CD4-positive, alpha-beta T cell treated with Interleukin-15 for 4 hours (primary cell): ENCODE measurements around the gene NTRK1.

Experiments used
- DNase-seq: peaks from one replicate; pipeline ENCODE4 v3.0.0-alpha.2; 2020; ENCODE audit warnings: low spot score

The NTRK1 gene

GRCh38 chr1:156898161-156898566 lies 37.5 kb downstream of the NTRK1 start:
- DNase-seq: no peak

GRCh38 chr1:156898971-156899664 lies 38.5 kb downstream of the NTRK1 start:
- no peak for DNase-seq

GRCh38 chr1:156899956-156900718 lies 39.5 kb downstream of the NTRK1 start:
- no peak for DNase-seq

- DNase-seq: no peak
Observed at GRCh38 chr1:156900896-156901589, 40.4 kb downstream of the NTRK1 start.

GRCh38 chr1:156901590-156901900 lies 40.9 kb downstream of the NTRK1 start:
- DNase-seq: no peak

GRCh38 chr1:156901966-156902915 lies 41.6 kb downstream of the NTRK1 start:
- DNase-seq: no peak

GRCh38 chr1:156903328-156904091 lies 42.8 kb downstream of the NTRK1 start:
- DNase-seq: no peak

- no peak for DNase-seq
Observed at GRCh38 chr1:156904187-156904959, 43.7 kb downstream of the NTRK1 start.

- DNase-seq: no peak
Observed at GRCh38 chr1:156905176-156905575, 44.5 kb downstream of the NTRK1 start.

- no peak for DNase-seq
Observed at GRCh38 chr1:156905651-156906050, 45.0 kb downstream of the NTRK1 start.

GRCh38 chr1:156906206-156906906 lies 45.7 kb downstream of the NTRK1 start:
- DNase-seq: no peak

- DNase-seq: no peak
Observed at GRCh38 chr1:156908541-156908940, 47.9 kb downstream of the NTRK1 start.

GRCh38 chr1:156908955-156909354 lies 48.3 kb downstream of the NTRK1 start:
- no peak for DNase-seq

- no peak for DNase-seq
Observed at GRCh38 chr1:156909671-156910070, 49.0 kb downstream of the NTRK1 start.

GRCh38 chr1:156910309-156910782 lies 49.7 kb downstream of the NTRK1 start:
- DNase-seq: peak; percentile 41

- DNase-seq: no peak
Observed at GRCh38 chr1:156911577-156912298, 51.1 kb downstream of the NTRK1 start.

- DNase-seq: no peak
Observed at GRCh38 chr1:156912310-156912709, 51.6 kb downstream of the NTRK1 start.

- no peak for DNase-seq
Observed at GRCh38 chr1:156912861-156913808, 52.5 kb downstream of the NTRK1 start.
